IMR-90 (cell line): Measurements from ENCODE around the gene ZEB2. TPM values are rescaled to one million over a fixed set of nuclear protein-coding genes. Genes with fewer than 3 reads are reported as not detected.

Source experiments
- ATAC-seq: fragments of 200-7000 bp; cut with Tn5 transposase; 2 replicates; pipeline ENCODE4 v1.9.1; 2020; ENCODE audit warnings: low read depth, mild to moderate bottlenecking, moderate library complexity
- BruUV-seq: library from RNA; stranded (reverse); fragments of 400-500 nt; replicated peaks from 2 replicates; lab custom pipeline; 2021; lab: Mats Ljungman, UMichigan
- CTCF ChIA-PET: fragments of 300-600 bp; formaldehyde crosslinking; extraction: SDS; loops from one replicate; lab custom pipeline; 2021; ENCODE audit warnings: antibody characterized with exemption; lab: Yijun Ruan, JAX
- POLR2A ChIA-PET: fragments of 300-600 bp; sonication (Branson Sonifier 250); formaldehyde crosslinking; loops from one replicate; lab custom pipeline; 2022; ENCODE audit warnings: antibody characterized with exemption; ENCODE audit not compliant: unreplicated experiment; lab: Charles Lee
- DNase-seq: peaks from one replicate; pipeline ENCODE4 v3.0.0; 2013
- H2AFZ ChIP-seq: replicated peaks from 2 replicates; pipeline ENCODE3; 2013; ENCODE audit warnings: low read length, mild to moderate bottlenecking; ENCODE audit not compliant: poor library complexity
- H2AK5ac ChIP-seq: 2 replicates; pipeline ENCODE4 v1.6.1; 2013; ENCODE audit warnings: low read depth, low read length, inconsistent platforms
- H2AK9ac ChIP-seq: replicated peaks from 2 replicates; pipeline ENCODE3; 2013; ENCODE audit warnings: mild to moderate bottlenecking, low read depth, low read length, moderate library complexity; ENCODE audit not compliant: poor library complexity
- H2BK120ac ChIP-seq: 2 replicates; pipeline ENCODE4 v1.6.1; 2013; ENCODE audit warnings: low read depth, low read length, inconsistent platforms
- H2BK15ac ChIP-seq: 3 replicates; pipeline ENCODE4 v1.6.1; 2013; ENCODE audit warnings: low read depth, low read length, inconsistent platforms
- H2BK20ac ChIP-seq: 2 replicates; pipeline ENCODE4 v1.6.1; 2013; ENCODE audit warnings: low read depth, mild to moderate bottlenecking, inconsistent platforms, low read length, moderate library complexity
- H2BK5ac ChIP-seq: 2 replicates; pipeline ENCODE4 v1.6.1; 2013; ENCODE audit warnings: mild to moderate bottlenecking, low read depth, low read length, inconsistent platforms; ENCODE audit not compliant: poor library complexity, severe bottlenecking
- H3K14ac ChIP-seq: replicated peaks from 2 replicates; pipeline ENCODE4 v1.6.1; 2013; ENCODE audit warnings: low read depth, low read length, inconsistent platforms
- H3K18ac ChIP-seq: 2 replicates; pipeline ENCODE4 v1.6.1; 2013; ENCODE audit warnings: low read depth, low read length, control low read depth
- H3K23ac ChIP-seq: 2 replicates; pipeline ENCODE4 v1.6.1; 2013; ENCODE audit warnings: low read depth, low read length, inconsistent platforms
- H3K27ac ChIP-seq: 2 replicates; pipeline ENCODE4 v1.5.1; 2013; ENCODE audit warnings: mild to moderate bottlenecking, control low read depth, low read length; ENCODE audit not compliant: insufficient read depth
- H3K27me3 ChIP-seq: 2 replicates; pipeline ENCODE4 v1.6.1; 2013; ENCODE audit warnings: low read length; ENCODE audit not compliant: control insufficient read depth, insufficient read depth
- H3K36me3 ChIP-seq: 2 replicates; pipeline ENCODE4 v1.6.1; 2013; ENCODE audit warnings: low read length, mixed read lengths; ENCODE audit not compliant: control insufficient read depth, insufficient read depth
- H3K4ac ChIP-seq: 2 replicates; pipeline ENCODE4 v1.6.1; 2013; ENCODE audit warnings: low read depth, low read length, inconsistent platforms
- H3K4me1 ChIP-seq: 2 replicates; pipeline ENCODE4 v1.6.1; 2013; ENCODE audit warnings: low read length, mixed read lengths; ENCODE audit not compliant: control insufficient read depth, insufficient read depth
- H3K4me2 ChIP-seq: 2 replicates; pipeline ENCODE4 v1.6.1; 2013; ENCODE audit warnings: low read depth, mild to moderate bottlenecking, control low read depth, low read length, moderate library complexity
- H3K4me3 ChIP-seq: 2 replicates; pipeline ENCODE4 v1.5.1; 2013; ENCODE audit warnings: low read depth, mild to moderate bottlenecking, control low read depth, low read length, moderate library complexity; ENCODE audit not compliant: insufficient read depth
- H3K56ac ChIP-seq: 2 replicates; pipeline ENCODE4 v1.6.1; 2013; ENCODE audit warnings: low read length, inconsistent platforms; ENCODE audit not compliant: insufficient read depth; ENCODE audit errors: extremely low read depth
- H3K79me1 ChIP-seq, 2 experiments: 2 replicates each; pipeline ENCODE4 v1.6.1; 2013; ENCODE audit warnings: low read length in 2 of 2, inconsistent platforms in 1 of 2, low read depth in 1 of 2
- H3K9ac ChIP-seq: 2 replicates; pipeline ENCODE4 v1.6.1; 2013; ENCODE audit warnings: low read depth, low read length, control low read depth
- H3K9me1 ChIP-seq: 2 replicates; pipeline ENCODE4 v1.6.1; 2013; ENCODE audit warnings: low read length, inconsistent platforms; ENCODE audit not compliant: insufficient read depth
- H3K9me3 ChIP-seq: 2 replicates; pipeline ENCODE4 v1.6.1; 2013; ENCODE audit warnings: low read length; ENCODE audit not compliant: control insufficient read depth, insufficient read depth
- H4K20me1 ChIP-seq: 2 replicates; pipeline ENCODE4 v1.6.1; 2013; ENCODE audit warnings: low read length, inconsistent platforms; ENCODE audit not compliant: insufficient read depth
- H4K5ac ChIP-seq: 2 replicates; pipeline ENCODE4 v1.6.1; 2013; ENCODE audit warnings: mild to moderate bottlenecking, low read depth, low read length, control low read depth
- H4K8ac ChIP-seq, 2 experiments: 2 replicates each; pipeline ENCODE4 v1.6.1; 2013; ENCODE audit warnings: low read depth in 2 of 2, low read length in 2 of 2, control low read depth in 1 of 2, inconsistent platforms in 1 of 2
- H4K91ac ChIP-seq: 2 replicates; pipeline ENCODE4 v1.6.1; 2013; ENCODE audit warnings: low read depth, low read length, inconsistent platforms; ENCODE audit not compliant: insufficient read depth
- CEBPB ChIP-seq: IDR thresholded peaks from 2 replicates; pipeline ENCODE4 v1.6.1; 2012; ENCODE audit warnings: low read depth, low read length, improper control_type of control experiment
- CHD1 ChIP-seq: IDR thresholded peaks from 2 replicates; pipeline ENCODE4 v1.6.1; 2012; ENCODE audit warnings: low read depth, low read length, improper control_type of control experiment
- FOS ChIP-seq: fragments of 150-350 bp; IDR thresholded peaks from 2 replicates; pipeline ENCODE4 v1.6.1; 2016; ENCODE audit warnings: low read depth, low read length
- MAZ ChIP-seq: IDR thresholded peaks from 2 replicates; pipeline ENCODE4 v1.6.1; 2012; ENCODE audit warnings: low read depth, mild to moderate bottlenecking, low read length, improper control_type of control experiment, moderate library complexity, borderline replicate concordance
- POLR2A ChIP-seq: IDR thresholded peaks from 2 replicates; pipeline ENCODE4 v1.6.1; 2012; ENCODE audit warnings: mild to moderate bottlenecking, low read depth, low read length
- RCOR1 ChIP-seq: IDR thresholded peaks from 2 replicates; pipeline ENCODE4 v1.6.1; 2012; ENCODE audit warnings: mild to moderate bottlenecking, low read length, improper control_type of control experiment; ENCODE audit not compliant: insufficient replicate concordance
- dilution Hi-C: fragments of 300-500 bp; cut with HindIII; formaldehyde crosslinking; loops from one replicate; pipeline ENCODE4 v1.14.3; 2018; ENCODE audit warnings: low sequenced_read_pairs; ENCODE audit not compliant: unreplicated experiment
- in situ Hi-C: fragments of 300-500 bp; cut with MboI; formaldehyde crosslinking; loops from 3 replicates; pipeline ENCODE4 v1.14.3; 2019; ENCODE audit warnings: low sequenced_read_pairs, inconsistent platforms, mixed read lengths
- intact Hi-C: fragments of 100-400 bp; cut with micrococcal nuclease; formaldehyde crosslinking; loops from 2 replicates; pipeline ENCODE4 v1.10.0; 2022
- polyA plus RNA-seq, 3 experiments: library from polyadenylated mRNA; depleted of rRNA; stranded (reverse); fragments of >200 nt; gene quantifications; 2 replicates each; pipeline ENCODE4 v1.2.3, GENCODE V29; 2012; ENCODE audit warnings: low replicate concordance in 1 of 3
- total RNA-seq: library from RNA; depleted of rRNA; stranded (reverse); fragments of >200 nt; gene quantifications from 2 replicates; pipeline ENCODE4 v1.2.3, GENCODE V29; 2012

The ZEB2 gene
- total and polyA plus RNA-seq, 2 of the 4 experiments (the other 2 are of a cell fraction), result 22.4 to 50.9 TPM

- ChIA-PET POLR2A (no interaction called here), CTCF (no interaction called here)
- TF ChIP-seq CEBPB (no peak), RCOR1 (no peak), FOS (no peak), CHD1 (no peak), POLR2A (no peak), MAZ (no peak)
- Histone ChIP-seq H3K23ac (no peak overlapping the region), H3K4me3 (no peak overlapping the region), H2BK5ac (no peak overlapping the region), H4K8ac (no peak overlapping the region), H3K27me3 (no peaks in the 10 kb centered on the region), H3K9me1 (peaks cover 5% of the 10 kb centered on the region; the same call in 1 of the 2 replicates), H3K9ac (no peak overlapping the region), H2BK20ac (peak overlapping the region; percentile 10), H4K91ac (peak overlapping the region; percentile 75; the same call in 1 of the 2 replicates), H2BK15ac (0 out of 3 replicates have a peak overlapping the region, but pooled peaks have one; percentile 49), H3K18ac (no peak overlapping the region; the same call in 1 of the 2 replicates), H3K4me2 (no peak overlapping the region), H2BK120ac (peak overlapping the region; percentile 48; the same call in 1 of the 2 replicates), H2AK9ac (no peak overlapping the region), H4K5ac (no peak overlapping the region), H3K27ac (no peak overlapping the region), H3K36me3 (no peaks in the 10 kb centered on the region), H2AK5ac (no peak overlapping the region), H2AFZ (no peak overlapping the region), H3K4me1 (peaks cover 11% of the 10 kb centered on the region; the same call in 1 of the 2 replicates), H3K79me1 (0 out of 4 replicates have a peak, but pooled peaks cover 0 to 4% of the 10 kb centered on the region in 2 experiments), H3K4ac (peak overlapping the region; percentile 47; the same call in 1 of the 2 replicates), H3K14ac (no peak overlapping the region), H3K9me3 (no peaks in the 10 kb centered on the region), H4K20me1 (no peaks in the 10 kb centered on the region), H3K56ac (no peak overlapping the region)
- no peak for DNase-seq
- intact Hi-C loops, result no loop called here
- BruUV-seq, result no TSS peak
- dilution Hi-C loops, result no loop called here
- ATAC-seq, result no peak
- in situ Hi-C loops, result no loop called here
Observed at GRCh38 chr2:144361742-144362141, 158.2 kb downstream of the ZEB2 start.
